SJSA1 (cell line): ENCODE results near the gene INVS. TPM values are rescaled to one million over a fixed set of nuclear protein-coding genes. Genes with fewer than 3 reads are reported as not detected.

Experiments used
- DNase-seq, 2 experiments: peaks; one replicate each; pipeline ENCODE4 v3.0.0-alpha.2; 2015 to 2020; ENCODE audit warnings: low spot score in 2 of 2, low read depth in 1 of 2
- H3K27ac ChIP-seq: fragments of 250-450 bp; sonication (Bioruptor Pico); 2 replicates; pipeline ENCODE4 v1.5.1; 2020; ENCODE audit warnings: mild to moderate bottlenecking, moderate library complexity
- H3K27me3 ChIP-seq: fragments of 250-450 bp; sonication (Bioruptor Pico); replicated peaks from 2 replicates; pipeline ENCODE4 v1.5.1; 2020; ENCODE audit warnings: mild to moderate bottlenecking, moderate library complexity
- H3K36me3 ChIP-seq: fragments of 250-450 bp; sonication (Bioruptor Pico); 2 replicates; pipeline ENCODE4 v1.5.1; 2020; ENCODE audit warnings: mild to moderate bottlenecking
- H3K4me1 ChIP-seq: fragments of 250-450 bp; sonication (Bioruptor Pico); replicated peaks from 2 replicates; pipeline ENCODE4 v1.6.1; 2021; ENCODE audit warnings: mild to moderate bottlenecking
- H3K4me3 ChIP-seq: fragments of 250-450 bp; sonication (Bioruptor Pico); 2 replicates; pipeline ENCODE4 v1.5.1; 2020; ENCODE audit warnings: mild to moderate bottlenecking
- H3K9me3 ChIP-seq: fragments of 250-450 bp; sonication (Bioruptor Pico); replicated peaks from 2 replicates; pipeline ENCODE4 v1.5.1; 2020; ENCODE audit warnings: mild to moderate bottlenecking
- total RNA-seq: library from RNA; depleted of rRNA; stranded (reverse); fragments of >200 nt; shearing (Covaris generic); gene quantifications from 2 replicates; pipeline ENCODE4 v1.2.3, GENCODE V29; 2014

INVS gene
- total RNA-seq, 1 experiment from 2014 or later, result 18.4 TPM

DNA sequence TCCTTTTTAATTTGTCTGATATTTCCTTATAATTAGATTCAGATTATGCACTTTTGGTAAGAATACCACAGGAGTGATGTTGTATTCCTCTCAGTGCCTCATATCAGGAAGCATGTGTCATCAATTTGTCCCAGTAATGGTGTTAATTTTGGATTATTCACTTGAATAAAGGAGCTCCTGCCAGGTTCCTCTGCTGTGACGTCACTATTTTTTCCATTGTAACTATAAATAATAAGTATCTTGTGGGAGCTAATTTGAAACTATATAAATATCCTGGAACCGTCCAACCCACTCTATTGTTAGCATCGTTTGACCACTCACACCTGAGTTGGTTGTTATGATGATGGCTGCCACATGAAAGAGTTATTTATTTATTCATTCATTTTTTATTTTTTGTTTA, 107.9 kb downstream of the INVS start:
- no peak for DNase-seq
- Histone ChIP-seq H3K36me3 (peaks cover 5% of the 10 kb centered on the region; the same call in 1 of the 2 replicates), H3K27me3 (no peaks in the 10 kb centered on the region), H3K4me1 (peaks cover 7% of the 10 kb centered on the region), H3K9me3 (no peaks in the 10 kb centered on the region), H3K27ac (no peak overlapping the region), H3K4me3 (no peak overlapping the region)

DNA sequence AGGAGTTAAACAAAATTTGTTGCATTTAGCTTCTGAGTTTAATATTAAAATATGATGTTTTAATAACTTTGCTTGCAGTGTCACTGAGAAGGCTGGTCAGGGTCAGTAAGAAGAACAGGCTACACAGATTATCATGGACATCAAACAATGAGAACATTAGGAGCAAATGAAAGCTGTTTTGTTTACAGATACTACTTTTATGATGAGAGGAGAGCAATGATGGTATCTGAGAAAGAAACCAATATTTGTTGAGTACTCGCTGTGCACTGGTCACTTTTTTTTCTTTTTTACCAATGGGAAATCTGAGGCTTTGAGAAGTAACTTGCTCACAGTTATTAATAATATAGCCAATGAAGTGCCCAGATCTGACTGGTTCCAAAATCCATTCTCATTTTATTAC, 109.6 kb downstream of the INVS start:
- H3K27me3 ChIP-seq, result no peaks in the 10 kb centered on the region
- H3K36me3 ChIP-seq, result peaks cover 5% of the 10 kb centered on the region; the same call in 1 of the 2 replicates
- DNase-seq, result no peak
- H3K4me1 ChIP-seq, result peaks cover 10% of the 10 kb centered on the region
- H3K9me3 ChIP-seq, result no peaks in the 10 kb centered on the region
- no peak overlapping the region for H3K27ac ChIP-seq
- no peak overlapping the region for H3K4me3 ChIP-seq

- H3K27ac ChIP-seq, result no peak overlapping the region
- H3K4me1 ChIP-seq, result peaks cover 6% of the 10 kb centered on the region; the same call in 1 of the 2 replicates
- H3K4me3 ChIP-seq, result no peak overlapping the region
- H3K27me3 ChIP-seq, result no peaks in the 10 kb centered on the region
- no peaks in the 10 kb centered on the region for H3K9me3 ChIP-seq
- peaks cover 5% of the 10 kb centered on the region; the same call in 1 of the 2 replicates for H3K36me3 ChIP-seq
- no peak for DNase-seq
Observed at GRCh38 chr9:100211476-100211875, 112.4 kb downstream of the INVS start.

DNA sequence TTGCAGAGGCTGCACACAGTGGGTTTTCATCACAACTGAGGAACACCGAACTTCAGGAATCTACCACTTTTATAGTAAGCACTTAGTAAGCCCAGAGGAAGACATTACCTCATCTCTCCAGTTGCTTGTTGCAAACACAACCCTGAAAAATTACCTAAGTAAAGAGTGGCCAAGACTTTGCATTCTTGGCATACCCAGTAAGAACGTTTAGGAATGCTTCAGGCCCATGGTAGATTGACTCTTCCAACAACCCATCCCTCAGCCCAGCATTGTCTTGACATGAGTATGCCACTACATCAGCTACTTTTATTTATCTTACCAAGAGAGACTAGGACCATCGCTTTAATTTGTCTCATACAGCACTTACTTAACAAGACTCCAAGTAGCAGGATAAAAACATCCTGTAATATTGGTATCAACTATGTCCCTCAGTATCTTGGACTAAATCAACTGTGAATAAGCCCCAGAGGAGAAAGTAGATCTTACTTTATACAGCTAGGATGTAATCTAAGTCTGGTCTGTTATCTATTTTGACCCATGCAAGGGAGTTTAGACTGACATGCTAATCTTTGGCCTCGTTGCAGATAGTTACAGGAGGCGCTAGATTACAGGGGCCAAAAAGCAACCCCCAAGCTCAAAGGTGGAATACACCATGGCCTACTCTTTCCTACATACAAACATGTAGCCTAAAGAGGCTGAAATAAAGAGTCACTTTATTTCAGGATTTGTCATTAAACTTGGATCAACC, 114.9 kb downstream of the INVS start:
- Histone ChIP-seq H3K27me3 (no peaks in the 10 kb centered on the region), H3K4me1 (peaks cover 6% of the 10 kb centered on the region; the same call in 1 of the 2 replicates), H3K27ac (no peak overlapping the region), H3K36me3 (no peaks in the 10 kb centered on the region), H3K9me3 (no peaks in the 10 kb centered on the region), H3K4me3 (no peak overlapping the region)
- peak in 1 of 2 experiments; percentile 25 for DNase-seq

GRCh38 chr9:100216178-100216787, 117.2 kb downstream of the INVS start:
- Histone ChIP-seq H3K36me3 (no peaks in the 10 kb centered on the region), H3K27me3 (no peaks in the 10 kb centered on the region), H3K9me3 (no peaks in the 10 kb centered on the region), H3K4me1 (peaks cover 6% of the 10 kb centered on the region; the same call in 1 of the 2 replicates), H3K27ac (no peak overlapping the region), H3K4me3 (no peak overlapping the region)
- no peak for DNase-seq

GRCh38 chr9:100217536-100217935, 118.5 kb downstream of the INVS start:
- DNase-seq, result no peak
- no peak overlapping the region for H3K4me3 ChIP-seq
- no peaks in the 10 kb centered on the region for H3K9me3 ChIP-seq
- H3K27ac ChIP-seq, result no peak overlapping the region
- no peaks in the 10 kb centered on the region for H3K36me3 ChIP-seq
- H3K4me1 ChIP-seq, result peaks cover 6% of the 10 kb centered on the region; the same call in 1 of the 2 replicates
- no peaks in the 10 kb centered on the region for H3K27me3 ChIP-seq

DNA sequence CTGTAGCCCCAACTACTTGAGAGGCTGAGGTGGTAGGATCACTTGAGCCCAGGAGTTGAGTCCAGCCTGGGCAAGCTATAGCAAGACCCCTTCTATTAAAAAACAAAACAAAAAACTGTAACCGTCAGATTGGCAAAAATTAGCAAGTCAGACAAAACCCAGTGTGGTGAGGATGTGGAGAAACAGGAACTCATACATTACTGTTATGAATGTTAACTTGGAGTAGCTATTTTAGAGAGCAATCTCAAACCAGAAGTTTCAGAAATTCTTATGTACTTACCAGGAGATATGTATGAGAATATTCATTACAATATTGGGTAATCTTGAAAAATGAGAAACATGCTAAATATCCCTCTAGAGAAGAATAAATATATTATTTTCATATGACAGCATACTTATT, 120.3 kb downstream of the INVS start:
- H3K36me3 ChIP-seq, result no peaks in the 10 kb centered on the region
- no peak for DNase-seq
- H3K4me3 ChIP-seq, result no peak overlapping the region
- H3K9me3 ChIP-seq, result no peaks in the 10 kb centered on the region
- H3K27ac ChIP-seq, result no peak overlapping the region
- H3K27me3 ChIP-seq, result no peaks in the 10 kb centered on the region
- H3K4me1 ChIP-seq, result no peaks in the 10 kb centered on the region

DNA sequence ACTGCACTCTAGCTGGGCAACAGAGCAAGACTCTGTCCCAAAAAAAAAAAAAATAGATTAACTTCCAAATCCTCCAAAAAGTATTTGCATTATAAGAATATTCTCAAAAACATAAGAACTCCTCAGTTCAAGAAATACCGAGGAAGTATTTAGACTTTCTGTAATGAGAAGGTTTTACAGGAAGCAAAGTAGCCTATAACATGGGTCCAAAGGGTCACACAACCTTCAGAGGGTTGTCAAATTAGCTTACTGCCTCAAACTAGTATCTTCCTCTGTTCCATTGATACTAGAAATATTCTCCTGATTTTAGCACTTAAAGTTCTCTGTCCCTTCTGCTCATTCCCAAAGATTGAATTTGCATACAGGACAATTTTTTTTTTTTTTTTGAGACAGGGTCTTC, 121.9 kb downstream of the INVS start:
- H3K27me3 ChIP-seq, result no peaks in the 10 kb centered on the region
- H3K9me3 ChIP-seq, result no peaks in the 10 kb centered on the region
- no peak for DNase-seq

GRCh38 chr9:100221538-100221937, 122.5 kb downstream of the INVS start:
- H3K27me3 ChIP-seq, result no peaks in the 10 kb centered on the region
- H3K27ac ChIP-seq, result no peak overlapping the region
- no peaks in the 10 kb centered on the region for H3K4me1 ChIP-seq
- no peak for DNase-seq
- H3K9me3 ChIP-seq, result no peaks in the 10 kb centered on the region
- H3K4me3 ChIP-seq, result no peak overlapping the region
- no peaks in the 10 kb centered on the region for H3K36me3 ChIP-seq

More for the DNA sequence above, 121.9 kb downstream of the INVS start:
- Histone ChIP-seq H3K4me3 (no peak overlapping the region), H3K36me3 (no peaks in the 10 kb centered on the region), H3K4me1 (no peaks in the 10 kb centered on the region), H3K27ac (no peak overlapping the region)

DNA sequence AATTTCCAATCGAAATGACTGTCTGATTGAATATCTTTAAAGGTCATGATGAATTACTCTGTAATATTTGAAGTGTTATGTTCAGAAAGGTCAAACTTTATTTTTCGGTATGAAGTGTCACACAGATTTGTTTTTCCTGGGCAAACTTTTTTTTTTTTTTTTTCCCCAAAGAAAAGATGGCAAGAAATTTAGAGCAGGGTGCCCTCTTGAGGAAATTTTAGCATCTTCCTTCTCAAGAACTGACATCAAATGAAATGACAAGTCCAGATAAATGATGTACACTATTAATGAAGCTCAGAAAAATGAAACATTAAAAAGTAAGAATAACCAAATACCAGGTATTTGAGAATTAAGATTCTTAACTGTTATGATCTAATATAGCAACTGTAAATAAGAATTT, 123.6 kb downstream of the INVS start:
- Histone ChIP-seq H3K4me1 (no peaks in the 10 kb centered on the region), H3K27me3 (no peaks in the 10 kb centered on the region), H3K27ac (no peak overlapping the region), H3K4me3 (no peak overlapping the region), H3K9me3 (no peaks in the 10 kb centered on the region), H3K36me3 (no peaks in the 10 kb centered on the region)
- peak in 1 of 2 experiments; percentile 24 for DNase-seq

- Histone ChIP-seq H3K4me3 (no peak overlapping the region), H3K9me3 (no peaks in the 10 kb centered on the region), H3K36me3 (no peaks in the 10 kb centered on the region), H3K4me1 (no peaks in the 10 kb centered on the region), H3K27ac (no peak overlapping the region), H3K27me3 (no peaks in the 10 kb centered on the region)
- no peak for DNase-seq
Observed at GRCh38 chr9:100227636-100228035, 128.6 kb downstream of the INVS start.

- Histone ChIP-seq H3K9me3 (no peaks in the 10 kb centered on the region), H3K36me3 (0 out of 2 replicates have a peak, but pooled peaks cover 2% of the 10 kb centered on the region), H3K27ac (no peak overlapping the region), H3K4me1 (no peaks in the 10 kb centered on the region), H3K4me3 (no peak overlapping the region), H3K27me3 (no peaks in the 10 kb centered on the region)
- DNase-seq, result no peak
Observed at GRCh38 chr9:100228352-100228869, 129.4 kb downstream of the INVS start.

- Histone ChIP-seq H3K4me1 (no peaks in the 10 kb centered on the region), H3K9me3 (no peaks in the 10 kb centered on the region), H3K27me3 (no peaks in the 10 kb centered on the region), H3K36me3 (0 out of 2 replicates have a peak, but pooled peaks cover 3% of the 10 kb centered on the region), H3K27ac (no peak overlapping the region), H3K4me3 (no peak overlapping the region)
- DNase-seq, result no peak
Observed at GRCh38 chr9:100229136-100229535, 130.1 kb downstream of the INVS start.

GRCh38 chr9:100229561-100229960, 130.5 kb downstream of the INVS start:
- no peaks in the 10 kb centered on the region for H3K4me1 ChIP-seq
- 0 out of 2 replicates have a peak, but pooled peaks cover 3% of the 10 kb centered on the region for H3K36me3 ChIP-seq
- H3K27ac ChIP-seq, result no peak overlapping the region
- no peaks in the 10 kb centered on the region for H3K9me3 ChIP-seq
- H3K4me3 ChIP-seq, result no peak overlapping the region
- DNase-seq, result no peak
- H3K27me3 ChIP-seq, result no peaks in the 10 kb centered on the region
